SK-N-MC (cell line): ENCODE measurements around the gene NAV1.
A peak's percentile ranks its signal among the peaks of the same experiment; 100 is the strongest.

Source experiments
- DNase-seq: peaks from one replicate; pipeline ENCODE4 v3.0.0-alpha.2; 2011; ENCODE audit warnings: low read depth, low spot score
- H3K27ac ChIP-seq: fragments of 200-600 bp; sonication (generic); 2 replicates; pipeline ENCODE4 v1.5.1; 2016; ENCODE audit warnings: mixed run types
- H3K36me3 ChIP-seq: fragments of 200-600 bp; sonication (generic); 2 replicates; pipeline ENCODE4 v1.6.1; 2017; ENCODE audit warnings: antibody characterized with exemption, low read length, mixed read lengths; ENCODE audit not compliant: insufficient read depth
- H3K4me3 ChIP-seq: fragments of 200-600 bp; sonication (generic); 2 replicates; pipeline ENCODE4 v1.5.1; 2016
- H3K9ac ChIP-seq: fragments of 200-600 bp; sonication (generic); 2 replicates; pipeline ENCODE4 v1.8.0; 2017; ENCODE audit warnings: mixed run types, mixed read lengths; ENCODE audit not compliant: insufficient read length
- H3K9me3 ChIP-seq: fragments of 200-600 bp; sonication (generic); 2 replicates; pipeline ENCODE4 v1.6.1; 2017; ENCODE audit warnings: low read depth, mild to moderate bottlenecking, antibody characterized with exemption, low read length, moderate library complexity, mixed read lengths
- EZH2 ChIP-seq: fragments of 200-600 bp; sonication (generic); IDR thresholded peaks from one replicate; pipeline ENCODE4 v1.6.1; 2017; ENCODE audit warnings: antibody characterized with exemption
- FOXP2 ChIP-seq: optimal IDR thresholded peaks from 2 replicates; pipeline ENCODE3; 2011; ENCODE audit warnings: mild to moderate bottlenecking, moderate library complexity; ENCODE audit not compliant: insufficient read depth; ENCODE audit errors: extremely low read length, control extremely low read depth
- POLR2AphosphoS5 ChIP-seq: IDR thresholded peaks from 2 replicates; pipeline ENCODE4 v1.6.1; 2012; ENCODE audit warnings: mild to moderate bottlenecking, low read depth, low read length, borderline replicate concordance

Gene NAV1

DNA sequence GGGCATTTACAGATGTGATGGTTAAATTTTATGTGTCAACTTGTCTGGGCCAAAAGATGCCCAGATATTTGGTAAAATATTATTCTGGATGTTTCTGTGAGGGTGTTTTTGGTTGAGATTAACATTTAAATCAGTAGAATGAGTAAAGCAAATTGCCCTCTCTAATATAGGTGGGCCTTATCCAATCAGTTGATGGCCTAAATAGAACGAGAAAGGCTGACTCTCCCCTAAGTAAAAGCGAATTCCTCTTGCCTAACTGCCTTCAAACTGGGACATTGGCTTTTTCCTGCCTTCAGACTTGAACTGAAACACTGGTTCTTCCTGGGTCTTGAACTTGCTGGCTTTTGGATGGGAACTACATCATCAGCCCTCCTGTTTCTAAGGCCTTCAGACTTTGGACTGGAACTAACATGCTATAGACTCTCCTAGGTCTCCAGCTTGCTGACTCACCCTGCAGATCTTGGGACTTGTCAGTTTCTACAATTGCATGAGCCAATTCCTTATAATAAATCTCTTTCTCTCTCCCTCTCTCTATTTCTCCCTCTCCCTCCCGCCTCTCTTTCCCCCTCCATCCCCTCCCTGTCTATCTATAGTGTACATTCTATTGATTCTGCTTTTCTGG, 10.2 kb upstream of the NAV1 start:
- H3K36me3 ChIP-seq: no peaks in the 10 kb centered on the region
- H3K27ac ChIP-seq: peak overlapping the region; percentile 60
- H3K9me3 ChIP-seq: peaks cover 6% of the 10 kb centered on the region; the same call in 1 of the 2 replicates
- no peak overlapping the region for H3K4me3 ChIP-seq
- no peak for DNase-seq
- TF ChIP-seq POLR2AphosphoS5 (no peak), FOXP2 (no peak), EZH2 (no peak)
- no peak overlapping the region for H3K9ac ChIP-seq

DNA sequence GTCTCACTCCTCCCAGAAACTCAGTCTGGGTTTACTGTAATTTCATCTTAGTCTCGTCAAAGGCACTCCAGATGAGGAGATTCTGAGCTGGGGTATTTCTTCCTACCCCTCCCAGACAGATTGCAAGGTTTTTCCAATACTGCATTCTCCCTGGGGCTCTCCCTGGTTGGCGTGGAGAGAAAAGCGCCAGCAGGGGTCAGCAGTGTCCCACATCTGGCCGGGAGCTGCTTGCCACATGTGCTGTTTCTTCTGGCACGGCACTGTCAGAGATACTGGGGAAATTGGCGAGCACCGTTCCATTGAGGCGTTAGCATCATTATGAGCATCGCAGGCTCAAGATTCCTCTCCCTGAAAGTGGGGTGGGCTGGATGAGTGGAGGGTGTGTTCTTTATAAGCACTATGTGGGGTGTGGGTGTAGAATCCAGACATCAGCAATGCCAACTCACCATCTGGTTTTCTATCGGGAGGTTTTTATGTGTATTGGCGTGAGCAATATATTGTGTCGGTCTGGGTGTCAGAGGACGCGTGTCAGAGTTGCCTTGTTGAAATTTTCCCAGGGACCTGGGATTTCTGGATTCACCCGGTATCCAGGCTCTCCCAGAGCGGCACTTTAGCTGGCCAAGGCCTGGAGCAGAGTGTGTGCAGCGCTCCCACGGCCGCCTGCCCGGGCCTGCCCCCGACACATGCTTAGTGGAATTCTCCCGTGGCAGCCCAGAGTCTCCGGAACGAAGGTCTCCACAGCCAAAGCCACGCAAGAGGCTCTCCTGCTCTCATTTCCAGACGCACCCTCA, 8.0 kb upstream of the NAV1 start:
- Histone ChIP-seq H3K27ac (peak overlapping the region; percentile 74; the same call in 1 of the 2 replicates), H3K9me3 (no peaks in the 10 kb centered on the region), H3K36me3 (no peaks in the 10 kb centered on the region), H3K4me3 (no peak overlapping the region), H3K9ac (no peak overlapping the region)
- DNase-seq: no peak
- TF ChIP-seq FOXP2 (no peak), EZH2 (no peak), POLR2AphosphoS5 (no peak)

DNA sequence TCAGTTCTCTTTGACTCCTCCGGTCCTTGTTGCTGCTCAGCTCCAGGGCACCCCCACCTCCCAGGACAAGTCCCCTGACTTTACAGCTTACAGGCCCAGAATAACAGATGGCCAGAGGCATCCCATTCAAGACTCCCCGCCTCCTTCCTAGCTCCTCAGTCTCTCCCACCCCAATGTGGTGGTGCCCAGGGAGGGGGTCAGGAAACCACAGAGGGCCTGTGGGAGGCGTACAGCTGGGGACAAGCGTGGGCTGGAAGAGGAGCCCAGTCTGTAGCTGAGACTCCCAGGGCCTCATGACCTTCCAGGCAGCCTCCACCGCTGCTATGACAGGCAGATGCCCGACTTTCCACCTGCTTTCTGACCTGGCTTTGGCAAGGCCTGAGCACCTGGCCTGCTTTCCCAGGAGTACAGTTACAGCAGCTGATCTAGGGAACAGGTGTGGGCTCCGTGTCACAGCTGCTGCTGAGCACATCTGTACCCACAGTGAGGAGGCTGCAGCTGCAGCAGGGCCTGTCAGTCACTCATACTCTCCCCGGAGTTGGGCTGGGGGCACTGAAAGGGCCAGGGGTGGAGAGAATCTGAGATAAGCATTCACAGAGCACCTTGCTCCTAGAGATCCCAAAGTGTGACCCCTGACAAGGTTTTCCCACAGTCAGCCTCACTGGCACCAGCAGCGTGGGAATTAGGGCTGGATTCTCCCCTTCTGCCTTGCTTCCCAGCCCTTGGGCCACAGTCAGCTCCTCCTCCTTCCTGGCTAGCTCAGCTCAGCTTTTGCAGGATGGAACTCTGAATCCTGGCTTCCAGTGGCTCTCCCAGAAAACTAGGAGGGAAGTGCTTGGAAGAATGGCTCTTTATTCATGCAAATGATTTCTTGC, 7.1 kb upstream of the NAV1 start:
- H3K27ac ChIP-seq: no peak overlapping the region
- H3K9ac ChIP-seq: peak overlapping the region; percentile 2
- DNase-seq: no peak
- no peak for TF ChIP-seq FOXP2
- no peak overlapping the region for H3K4me3 ChIP-seq
- H3K9me3 ChIP-seq: no peaks in the 10 kb centered on the region
- H3K36me3 ChIP-seq: no peaks in the 10 kb centered on the region

DNA sequence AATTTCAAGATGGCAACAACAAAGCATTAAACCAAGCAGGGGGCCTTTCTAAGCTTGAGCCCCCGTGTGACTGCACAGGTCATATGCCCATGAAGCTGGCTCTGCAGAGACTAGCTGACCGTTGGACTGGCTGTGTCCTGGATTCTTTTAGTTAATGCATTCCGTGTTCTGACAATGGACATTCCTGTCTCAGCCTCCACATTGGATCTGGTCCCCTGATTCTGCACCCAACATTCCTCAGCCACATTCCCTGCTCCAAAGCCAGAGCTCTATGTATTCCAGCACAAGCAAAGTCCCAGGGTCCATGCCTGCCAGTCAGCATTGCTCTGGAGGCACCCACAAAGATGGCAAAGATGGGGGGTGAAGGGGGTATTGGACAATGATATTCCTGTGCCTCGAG, 5.1 kb upstream of the NAV1 start:
- H3K27ac ChIP-seq: no peak overlapping the region
- no peaks in the 10 kb centered on the region for H3K36me3 ChIP-seq
- no peak overlapping the region for H3K9ac ChIP-seq
- TF ChIP-seq EZH2 (no peak), POLR2AphosphoS5 (no peak), FOXP2 (no peak)
- no peak overlapping the region for H3K4me3 ChIP-seq
- DNase-seq: no peak
- H3K9me3 ChIP-seq: no peaks in the 10 kb centered on the region

DNA sequence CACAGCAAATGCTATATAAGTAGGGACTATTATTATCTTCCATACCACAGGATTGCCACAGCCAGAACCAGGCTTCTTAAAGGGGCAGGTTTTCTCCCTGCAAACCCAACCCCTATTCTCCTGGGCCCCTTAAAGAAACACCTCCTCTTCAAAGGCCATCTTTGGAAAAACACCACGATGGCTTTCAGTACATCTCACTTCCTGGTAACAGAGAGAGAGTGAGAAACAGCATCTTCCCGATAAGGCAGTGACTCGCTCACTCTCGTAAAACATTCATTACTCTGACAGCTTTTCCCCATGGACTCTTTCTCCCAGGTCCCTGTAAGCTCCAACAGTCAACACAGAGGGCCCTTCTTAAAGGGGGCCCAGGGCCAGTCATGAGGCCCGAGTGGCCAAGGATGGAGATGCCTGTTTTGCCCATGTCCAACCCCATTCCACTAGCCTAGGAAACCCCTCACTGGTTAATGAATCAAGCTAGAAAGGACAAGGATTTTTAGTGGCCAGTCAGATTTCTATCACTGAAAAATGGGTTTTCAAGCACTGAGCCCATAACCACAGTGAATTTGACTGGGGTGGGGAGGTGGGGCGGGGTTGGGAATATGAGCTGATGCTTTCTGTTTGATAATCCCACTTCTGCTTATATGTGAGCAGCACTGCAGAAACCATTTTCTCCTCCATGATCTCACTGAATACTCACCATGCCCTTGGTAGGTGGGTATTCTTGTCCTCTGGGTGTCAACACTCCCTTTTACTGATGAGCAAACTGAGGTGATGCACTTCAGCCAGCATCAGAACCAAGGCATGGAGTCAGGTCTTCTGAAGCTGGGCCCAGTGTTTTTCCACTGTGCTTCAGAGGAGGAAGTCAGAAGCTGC, 3.6 kb upstream of the NAV1 start:
- no peak for DNase-seq
- H3K4me3 ChIP-seq: no peak overlapping the region

DNA sequence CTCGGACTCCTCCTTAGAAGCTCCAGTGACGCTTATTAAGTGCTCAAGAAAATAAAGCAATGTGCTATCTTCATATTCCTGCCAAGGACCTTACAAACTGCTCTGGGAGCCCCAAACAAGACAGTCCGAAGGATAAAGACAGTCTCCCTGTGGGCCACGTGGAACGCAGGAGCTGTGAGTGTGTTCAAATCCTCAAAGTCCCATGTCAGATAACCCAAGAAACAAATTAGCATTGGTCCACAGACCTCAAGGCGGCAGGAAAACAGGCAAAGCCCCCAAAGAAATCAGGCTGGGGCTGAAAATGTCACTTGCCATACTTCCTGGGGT, 3.0 kb upstream of the NAV1 start:
- Histone ChIP-seq H3K27ac (no peak overlapping the region), H3K4me3 (no peak overlapping the region), H3K9me3 (no peaks in the 10 kb centered on the region), H3K9ac (no peak overlapping the region), H3K36me3 (no peaks in the 10 kb centered on the region)
- DNase-seq: no peak
- TF ChIP-seq POLR2AphosphoS5 (no peak), EZH2 (no peak), FOXP2 (no peak)

More for the DNA sequence above, 3.6 kb upstream of the NAV1 start:
- Histone ChIP-seq H3K9ac (no peak overlapping the region), H3K9me3 (no peaks in the 10 kb centered on the region), H3K36me3 (no peaks in the 10 kb centered on the region), H3K27ac (no peak overlapping the region)
- TF ChIP-seq FOXP2 (no peak), POLR2AphosphoS5 (no peak), EZH2 (no peak)

DNA sequence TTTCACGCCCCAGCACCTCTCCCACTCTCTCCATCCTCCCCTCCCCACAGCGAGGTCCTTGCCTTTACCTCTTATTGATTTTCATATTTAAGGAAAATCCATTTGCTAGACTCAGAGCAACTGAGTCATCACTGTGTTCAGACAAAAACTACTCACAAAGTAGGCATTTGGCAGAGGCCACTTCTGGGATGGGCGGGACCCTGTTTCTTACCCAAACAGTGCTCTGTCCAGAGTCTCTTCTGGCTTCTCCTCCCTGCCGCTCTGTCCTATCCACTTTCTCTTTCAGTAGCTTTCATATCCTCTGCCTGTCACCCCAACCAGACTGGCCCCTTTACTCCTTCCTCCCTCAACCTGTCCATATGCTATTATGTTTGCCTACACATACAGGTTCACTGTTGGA, 2.4 kb upstream of the NAV1 start:
- Histone ChIP-seq H3K27ac (no peak overlapping the region), H3K36me3 (no peaks in the 10 kb centered on the region), H3K4me3 (no peak overlapping the region), H3K9ac (no peak overlapping the region), H3K9me3 (no peaks in the 10 kb centered on the region)
- no peak for TF ChIP-seq FOXP2
- TF ChIP-seq EZH2: no peak
- TF ChIP-seq POLR2AphosphoS5: no peak
- DNase-seq: no peak

DNA sequence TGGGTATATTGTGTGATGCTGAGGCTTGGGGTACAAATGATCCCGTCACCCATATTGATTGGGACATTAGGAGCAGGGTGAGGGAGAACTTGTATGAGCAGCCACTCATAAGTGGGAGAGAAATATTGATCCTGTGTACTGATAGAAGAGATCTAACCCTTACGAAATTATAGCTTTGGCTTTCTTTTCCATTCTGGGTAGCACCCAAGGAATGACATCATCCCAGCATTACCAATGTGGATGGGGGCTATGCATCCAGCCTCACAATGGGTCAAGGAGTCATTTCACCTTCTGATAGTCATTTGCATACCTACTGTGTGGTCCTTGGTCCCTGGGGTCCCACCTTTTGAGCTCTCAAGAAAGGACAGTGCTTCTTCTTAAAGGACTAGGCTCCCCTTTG, 1.9 kb upstream of the NAV1 start:
- H3K9me3 ChIP-seq: no peaks in the 10 kb centered on the region
- TF ChIP-seq POLR2AphosphoS5: no peak
- no peak overlapping the region for H3K9ac ChIP-seq
- no peak overlapping the region for H3K27ac ChIP-seq
- no peak for DNase-seq
- no peaks in the 10 kb centered on the region for H3K36me3 ChIP-seq
- no peak overlapping the region for H3K4me3 ChIP-seq
